Naive thymus-derived CD8-positive, alpha-beta T cell (primary cell): ENCODE results near the gene SUPV3L1. TPM values are rescaled to one million over a fixed set of nuclear protein-coding genes. Genes with fewer than 3 reads are reported as not detected.
A peak's percentile ranks its signal among the peaks of the same experiment; 100 is the strongest.
"Not testable (repeated sequence)": the region's sequence is repeated elsewhere in the genome, so short reads cannot be mapped to it uniquely, and the experiment has no call there.

Experiments used
- ATAC-seq, 2 donors: fragments of 150-1000 bp; cut with Tn5 transposase in 1 of 2; sonication (Bioruptor Pico), chemical (Tn5 transposase) in 1 of 2; 1 replicate in 1 of 2; 2 replicates in 1 of 2; pipeline ENCODE4 v1.10.0; 2021; ENCODE audit warnings: mild to moderate bottlenecking in 2 of 2, moderate library complexity in 2 of 2
- POLR2A ChIA-PET: fragments of 350-600 bp; sonication (Branson Sonifier 250); formaldehyde crosslinking; loops from one replicate; lab custom pipeline; 2021; ENCODE audit warnings: antibody characterized with exemption; lab: Charles Lee
- DNase-seq, 10 donors: peaks; one replicate each; pipeline versions ENCODE4 v3.0.0 to v3.0.0-alpha.2; 2020 to 2022
- H3K27ac Mint-ChIP-seq, 10 donors: one replicate each; pipeline ENCODE4 v1.8.0; 2020 to 2022; ENCODE audit warnings: mild to moderate bottlenecking in 10 of 10, mixed read lengths in 10 of 10, moderate library complexity in 4 of 10, inconsistent platforms in 1 of 10
- H3K27me3 Mint-ChIP-seq, 5 donors: one replicate each; pipeline ENCODE4 v1.8.0; 2021 to 2022; ENCODE audit warnings: mixed read lengths in 5 of 5
- H3K36me3 Mint-ChIP-seq, 3 donors: one replicate each; pipeline ENCODE4 v1.8.0; 2020 to 2022; ENCODE audit warnings: mixed read lengths in 3 of 3, mild to moderate bottlenecking in 2 of 3, inconsistent platforms in 1 of 3
- H3K4me1 Mint-ChIP-seq, 4 donors: one replicate each; pipeline ENCODE4 v1.8.0; 2021 to 2022; ENCODE audit warnings: mixed read lengths in 4 of 4
- H3K4me3 Mint-ChIP-seq, 10 donors: one replicate each; pipeline ENCODE4 v1.8.0; 2020 to 2022; ENCODE audit warnings: mild to moderate bottlenecking in 10 of 10, mixed read lengths in 10 of 10, moderate library complexity in 6 of 10, inconsistent platforms in 1 of 10
- H3K9me3 Mint-ChIP-seq, 9 donors: one replicate each; pipeline ENCODE4 v1.8.0; 2020 to 2022; ENCODE audit warnings: mixed read lengths in 9 of 9, mild to moderate bottlenecking in 3 of 9, inconsistent platforms in 1 of 9, moderate library complexity in 1 of 9
- polyA plus RNA-seq, 3 donors: library from polyadenylated mRNA; unstranded; fragments of 300-500 nt; fragmentation: Illumina TruSeq; gene quantifications; one replicate each; pipeline ENCODE4 v1.2.3, GENCODE V29; 2021
- total RNA-seq, 8 experiments: library from RNA in 2 of 8; stranded (reverse) in 2 of 8; gene quantifications; one replicate each; pipeline ENCODE4 v1.2.3 and lab custom pipeline; 2021 to 2026

Gene SUPV3L1
- 10 to 100 TPM; 39.5 to 40.3 TPM for total RNA-seq
- 10 to 100 TPM; 10.8 to 17.8 (median 13.5) TPM for polyA plus RNA-seq
- 36.6 to 77.5 (median 46.9) reads per million in 6 experiments for total RNA-seq (lab: John Stamatoyannopoulos, UW)

DNA sequence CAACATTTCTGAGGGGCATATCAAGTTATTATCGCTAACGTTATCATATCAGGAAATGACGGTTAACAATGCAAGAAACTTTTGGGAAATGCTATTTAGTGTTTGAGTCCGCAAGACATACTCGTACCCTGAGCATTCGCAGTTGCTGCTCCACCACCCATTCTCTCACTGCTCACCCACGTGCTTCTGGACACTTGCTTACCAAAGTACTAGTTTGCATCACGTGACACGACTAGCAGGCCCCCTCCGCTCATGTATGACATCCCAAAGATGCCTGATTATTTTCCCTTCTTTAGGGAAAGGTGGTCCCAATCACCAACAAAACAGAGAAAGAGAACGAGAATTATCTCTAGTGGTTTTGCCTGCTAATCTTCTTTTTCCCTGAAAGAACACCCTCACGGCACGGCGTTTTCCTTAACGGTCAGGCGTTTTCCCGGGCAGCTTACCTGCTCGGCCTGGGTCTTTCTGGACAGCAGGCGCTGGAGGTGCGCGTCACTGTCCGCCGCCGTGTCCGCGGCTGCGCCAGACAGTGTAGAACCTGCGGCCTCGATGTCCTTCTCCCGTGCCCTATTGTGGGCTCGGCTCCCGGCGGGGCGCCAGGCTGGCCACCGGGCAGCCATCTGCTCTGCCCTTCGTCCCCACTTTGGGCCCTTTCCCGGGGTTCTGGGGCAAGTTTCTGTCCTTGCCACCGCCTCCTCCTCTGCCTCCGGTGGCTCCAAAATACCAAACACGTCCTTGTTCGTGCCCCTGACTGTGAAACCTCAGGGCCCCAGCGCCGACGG lies at the start of gene SUPV3L1:
Gene SUPV3L1, plus strand, starts transcription at position 492 of the 782 bp plus-strand sequence. Its CDS starts 58 bp downstream, at position 550.
- Mint-ChIP-seq H3K27me3 (no peaks in the 10 kb centered on the region), H3K27ac (peak within 1 kb of the TSS; percentile 99 to 100 (median 100))
- POLR2A ChIA-PET: interaction anchor here (0.6 to 1.5 kb wide), 12 partner anchors 9 to 912 kb away, joined by 3 to 7 read pairs (median 4); partner anchors contain the start of gene DDX21

DNA sequence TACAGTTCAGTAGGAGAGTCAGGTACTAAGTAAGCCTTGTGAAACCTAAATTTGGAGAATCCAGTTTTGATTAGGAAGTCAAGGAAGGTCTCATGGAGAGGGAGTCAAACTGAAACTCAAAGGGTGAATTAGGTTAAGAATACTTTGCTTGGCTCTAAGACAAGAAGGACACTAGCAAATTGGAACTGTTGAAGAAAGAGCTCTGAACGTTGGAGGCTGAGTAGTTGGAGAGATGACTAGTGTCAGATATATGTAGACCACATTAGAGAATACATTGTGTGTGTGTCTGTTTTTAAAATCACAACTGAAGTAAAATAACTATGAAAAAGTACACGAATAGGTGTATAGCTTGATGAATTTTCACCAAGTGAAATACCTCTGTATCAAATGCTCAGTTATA lies 49.8 kb upstream of the SUPV3L1 start:
- Mint-ChIP-seq H3K4me3 (peak overlapping the region in 4 of 10 donors; percentile 2 to 41 (median 7)), H3K4me1 (peaks cover 9 to 52% (median 37%) of the 10 kb centered on the region in 4 donors)
- POLR2A ChIA-PET: no interaction called here

More for the DNA sequence above, at the start of gene SUPV3L1:
- Mint-ChIP-seq H3K4me3 (peak within 1 kb of the TSS; percentile 91 to 99 (median 96)), H3K4me1 (peaks cover 18 to 52% (median 42%) of the 10 kb centered on the region in 4 donors), H3K36me3 (peaks cover 0 to 24% (median 0%) of the 10 kb centered on the region in 3 donors), H3K9me3 (no peaks in the 10 kb centered on the region)
- DNase-seq: peak; percentile 68 to 95 (median 86)
- peak; percentile 75 to 88 for ATAC-seq

DNA sequence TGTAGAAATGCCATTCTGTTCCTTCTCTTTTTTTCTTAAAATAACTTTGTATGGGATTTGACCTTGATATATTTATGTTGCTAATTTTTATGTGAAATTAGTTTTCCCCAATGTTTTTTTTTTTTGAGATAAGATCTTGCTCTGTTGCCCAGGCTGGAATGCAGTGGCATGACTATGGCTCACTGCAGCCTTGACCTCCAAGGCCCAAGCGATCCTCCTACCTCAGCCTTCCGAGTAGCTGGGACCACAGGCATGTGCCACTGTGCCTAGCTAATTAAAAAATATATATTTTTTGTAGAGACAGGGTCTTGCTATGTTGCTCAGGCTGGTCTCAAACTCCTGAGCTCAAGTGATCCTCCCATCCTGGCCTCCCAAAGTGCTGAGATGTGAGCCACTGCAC lies 40.1 kb upstream of the SUPV3L1 start:
- Mint-ChIP-seq H3K4me3 (no peak overlapping the region), H3K36me3 (peaks cover 0 to 48% (median 4%) of the 10 kb centered on the region in 3 donors), H3K27me3 (no peaks in the 10 kb centered on the region), H3K27ac (peak overlapping the region in 2 of 10 donors; percentile 19 to 85), H3K9me3 (no peaks in the 10 kb centered on the region), H3K4me1 (peaks cover 14 to 42% (median 30%) of the 10 kb centered on the region in 4 donors)
- POLR2A ChIA-PET: no interaction called here
- DNase-seq (no peak), ATAC-seq (no peak)

More for the DNA sequence above, 49.8 kb upstream of the SUPV3L1 start:
- ATAC-seq (no peak), DNase-seq (no peak)
- Mint-ChIP-seq H3K36me3 (peaks cover 0 to 30% (median 8%) of the 10 kb centered on the region in 3 donors), H3K9me3 (no peaks in the 10 kb centered on the region), H3K27ac (peak overlapping the region in 6 of 10 donors; percentile 1 to 55 (median 22)), H3K27me3 (no peaks in the 10 kb centered on the region)

DNA sequence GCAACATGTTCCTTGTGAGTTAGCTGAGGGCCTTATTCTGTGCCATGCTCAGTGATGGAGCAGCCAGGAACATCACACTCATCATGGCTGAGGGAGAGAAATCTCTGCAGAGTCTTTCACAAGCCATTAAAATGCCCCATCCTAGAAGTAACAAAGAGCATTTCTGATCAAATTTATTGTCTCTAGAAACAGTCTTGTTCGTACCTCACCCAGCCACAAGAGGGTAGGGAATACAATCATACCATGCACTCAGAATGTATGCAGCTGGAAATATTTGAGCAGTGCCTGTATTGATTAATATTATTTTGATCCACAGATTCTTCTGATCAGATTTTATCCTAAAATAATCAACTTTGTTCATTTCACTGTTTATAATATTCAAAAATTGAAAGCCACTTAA lies 38.7 kb upstream of the SUPV3L1 start:
- POLR2A ChIA-PET: no interaction called here
- no peak for DNase-seq
- Mint-ChIP-seq H3K4me1 (peaks cover 18 to 47% (median 40%) of the 10 kb centered on the region in 4 donors), H3K27me3 (no peaks in the 10 kb centered on the region), H3K36me3 (peaks cover 0 to 45% (median 0%) of the 10 kb centered on the region in 3 donors), H3K27ac (peak overlapping the region in 2 of 10 donors; percentile 25 to 65), H3K4me3 (no peak overlapping the region), H3K9me3 (no peaks in the 10 kb centered on the region)
- ATAC-seq: no peak

DNA sequence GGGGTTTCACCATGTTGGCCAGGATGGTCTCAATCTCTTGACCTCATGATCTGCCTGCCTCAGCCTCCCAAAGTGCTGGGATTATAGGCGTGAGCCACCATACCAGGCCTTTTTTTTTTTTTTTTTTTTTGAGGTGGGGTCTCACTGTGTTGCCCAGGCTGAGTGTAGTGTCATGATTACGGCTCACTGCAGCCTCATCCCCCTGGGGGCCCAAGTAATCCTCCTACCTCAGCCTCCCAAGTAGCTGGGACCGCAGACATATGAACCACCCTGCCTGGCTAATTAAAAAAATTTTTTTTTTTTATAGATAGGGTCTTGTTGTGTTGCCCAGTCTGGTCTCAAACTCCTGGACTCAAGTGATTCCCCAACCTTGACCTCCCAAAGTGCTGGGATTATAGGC lies 38.0 kb upstream of the SUPV3L1 start:
- Mint-ChIP-seq H3K4me1 (peaks cover 22 to 51% (median 46%) of the 10 kb centered on the region in 4 donors), H3K36me3 (peaks cover 0 to 42% (median 0%) of the 10 kb centered on the region in 3 donors), H3K27ac (peak overlapping the region in 1 of 10 donors; percentile 62)
- H3K4me3 Mint-ChIP-seq, H3K9me3 Mint-ChIP-seq, ATAC-seq, POLR2A ChIA-PET, H3K27me3 Mint-ChIP-seq, DNase-seq: not testable (repeated sequence)

DNA sequence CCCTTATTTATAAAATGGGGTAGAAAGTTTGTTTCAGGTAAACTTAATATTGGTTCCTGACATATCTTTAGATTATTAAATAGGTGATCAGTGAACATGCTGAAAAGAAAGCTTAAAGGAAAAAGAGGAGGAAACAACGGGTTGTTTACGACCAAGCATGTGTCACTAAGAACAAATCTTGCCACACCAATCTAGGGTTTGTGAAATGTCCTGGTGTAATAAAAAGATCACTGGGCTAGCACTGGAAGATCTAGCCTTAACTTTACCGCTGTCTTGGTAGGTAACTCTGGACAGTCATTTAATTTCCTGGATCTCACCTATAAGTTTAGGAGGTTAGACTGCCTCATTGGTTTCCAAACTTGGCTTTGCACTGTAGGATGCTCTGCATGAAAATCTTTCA lies 37.1 kb upstream of the SUPV3L1 start:
- Mint-ChIP-seq H3K4me3 (no peak overlapping the region), H3K27me3 (no peaks in the 10 kb centered on the region), H3K27ac (peak overlapping the region in 2 of 10 donors; percentile 37 to 51), H3K9me3 (no peaks in the 10 kb centered on the region), H3K4me1 (peaks cover 20 to 49% (median 43%) of the 10 kb centered on the region in 4 donors), H3K36me3 (peaks cover 0 to 34% (median 0%) of the 10 kb centered on the region in 3 donors)
- no peak for ATAC-seq
- DNase-seq: no peak
- POLR2A ChIA-PET: no interaction called here

DNA sequence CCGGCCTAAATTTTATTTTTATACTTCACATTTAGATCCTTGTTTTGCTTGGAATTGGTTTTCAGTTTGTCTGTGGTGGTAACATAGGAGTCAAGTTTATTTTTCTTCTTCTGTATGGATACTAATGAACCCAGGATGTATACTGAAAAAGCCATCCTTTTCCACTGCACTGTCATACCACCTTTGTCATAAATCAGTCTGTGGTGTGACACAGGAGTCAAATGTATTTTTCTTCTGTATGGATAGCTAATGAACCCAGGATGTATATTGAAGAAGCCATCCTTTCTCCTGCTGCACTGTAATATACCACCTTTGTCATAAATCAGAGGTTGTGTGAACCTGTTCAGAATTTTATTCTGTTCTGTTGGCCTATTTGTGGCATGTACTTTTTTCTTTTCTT lies 34.7 kb upstream of the SUPV3L1 start:
- Mint-ChIP-seq H3K4me1 (peaks cover 20 to 51% (median 38%) of the 10 kb centered on the region in 4 donors), H3K27ac (peak overlapping the region in 2 of 10 donors; percentile 29 to 44)
- POLR2A ChIA-PET: interaction anchor here (0.6 kb wide), 1 partner anchor 24 kb away, joined by 3 read pairs; no protein-coding TSS in a partner anchor

DNA sequence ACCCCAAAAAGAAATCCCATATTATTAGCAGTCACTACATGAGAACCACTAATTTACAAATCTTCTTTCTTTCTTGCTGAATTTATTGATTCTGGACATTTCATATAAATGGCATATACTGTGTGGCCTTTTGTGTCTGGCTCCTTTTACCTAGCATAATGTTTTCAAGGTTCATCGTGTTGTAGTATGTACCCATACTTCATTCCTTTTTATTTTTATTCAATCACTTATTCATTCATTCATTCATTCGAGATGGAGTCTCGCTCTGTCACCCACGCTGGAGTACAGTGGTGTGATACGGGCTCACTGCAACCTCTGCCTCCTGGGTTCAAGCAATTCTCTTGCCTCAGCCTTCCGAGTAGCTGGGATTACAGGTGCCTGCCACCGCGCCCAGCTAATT lies 34.2 kb upstream of the SUPV3L1 start:
- Mint-ChIP-seq H3K9me3 (no peaks in the 10 kb centered on the region), H3K27me3 (no peaks in the 10 kb centered on the region), H3K27ac (peak overlapping the region in 3 of 10 donors; percentile 25 to 52 (median 29)), H3K4me1 (peaks cover 18 to 52% (median 38%) of the 10 kb centered on the region in 4 donors), H3K36me3 (peaks cover 0 to 31% (median 4%) of the 10 kb centered on the region in 3 donors), H3K4me3 (no peak overlapping the region)
- DNase-seq (no peak), ATAC-seq (no peak)
- POLR2A ChIA-PET: no interaction called here

More for the DNA sequence above, 34.7 kb upstream of the SUPV3L1 start:
- Mint-ChIP-seq H3K4me3 (no peak overlapping the region), H3K9me3 (no peaks in the 10 kb centered on the region), H3K27me3 (no peaks in the 10 kb centered on the region), H3K36me3 (peaks cover 0 to 31% (median 4%) of the 10 kb centered on the region in 3 donors)
- ATAC-seq (no peak), DNase-seq (no peak)

DNA sequence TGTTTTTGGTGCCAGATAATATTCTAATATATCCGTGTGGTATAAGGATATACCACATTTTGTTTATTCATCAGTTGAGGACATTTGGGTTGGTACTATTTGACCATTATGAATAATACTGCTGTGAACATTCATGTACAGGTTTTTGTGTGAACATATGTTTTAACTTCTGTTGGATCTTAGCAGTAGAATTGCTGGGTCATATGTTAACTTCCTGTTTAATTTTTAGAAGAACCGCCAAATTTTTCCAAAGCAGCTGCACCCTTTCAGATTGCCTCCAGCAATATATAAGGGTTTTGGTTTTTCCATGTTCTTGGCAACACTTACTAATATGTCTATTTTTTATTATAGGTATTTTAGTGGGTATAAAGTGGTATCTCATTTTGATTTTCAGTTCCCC lies 33.3 kb upstream of the SUPV3L1 start:
- Mint-ChIP-seq H3K27me3 (no peaks in the 10 kb centered on the region), H3K27ac (peak overlapping the region in 3 of 10 donors; percentile 9 to 49 (median 19)), H3K4me1 (peaks cover 17 to 49% (median 37%) of the 10 kb centered on the region in 4 donors), H3K36me3 (peaks cover 0 to 26% (median 4%) of the 10 kb centered on the region in 3 donors), H3K4me3 (no peak overlapping the region), H3K9me3 (no peaks in the 10 kb centered on the region)
- POLR2A ChIA-PET: no interaction called here
- ATAC-seq (no peak), DNase-seq (no peak)

DNA sequence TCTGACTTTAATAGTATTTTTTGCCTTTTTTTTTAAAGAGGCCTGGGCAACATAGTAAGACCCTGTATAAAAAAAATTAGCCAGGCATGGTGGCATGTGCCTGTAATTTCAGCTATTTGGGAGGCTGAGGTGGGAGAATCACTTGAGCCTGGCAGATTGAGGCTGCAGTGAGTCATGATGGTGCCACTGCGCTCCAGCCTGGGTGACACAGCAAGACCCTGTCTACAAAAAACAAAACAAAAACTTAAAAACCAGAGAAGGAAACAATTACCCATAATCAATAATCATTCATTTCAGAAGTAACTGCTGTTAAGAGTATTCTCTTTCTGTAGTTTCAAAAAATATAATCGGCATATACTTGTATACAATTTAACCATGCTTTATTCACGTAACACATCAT lies 28.1 kb upstream of the SUPV3L1 start:
- H3K4me1 Mint-ChIP-seq: peaks cover 4 to 27% (median 12%) of the 10 kb centered on the region in 4 donors
- DNase-seq (no peak), ATAC-seq (no peak)
- POLR2A ChIA-PET: no interaction called here
- peak overlapping the region in 1 of 10 donors; percentile 9 for H3K27ac Mint-ChIP-seq
- H3K9me3 Mint-ChIP-seq: no peaks in the 10 kb centered on the region
- no peaks in the 10 kb centered on the region for H3K27me3 Mint-ChIP-seq
- H3K36me3 Mint-ChIP-seq: peaks cover 0 to 14% (median 4%) of the 10 kb centered on the region in 3 donors
- H3K4me3 Mint-ChIP-seq: no peak overlapping the region

DNA sequence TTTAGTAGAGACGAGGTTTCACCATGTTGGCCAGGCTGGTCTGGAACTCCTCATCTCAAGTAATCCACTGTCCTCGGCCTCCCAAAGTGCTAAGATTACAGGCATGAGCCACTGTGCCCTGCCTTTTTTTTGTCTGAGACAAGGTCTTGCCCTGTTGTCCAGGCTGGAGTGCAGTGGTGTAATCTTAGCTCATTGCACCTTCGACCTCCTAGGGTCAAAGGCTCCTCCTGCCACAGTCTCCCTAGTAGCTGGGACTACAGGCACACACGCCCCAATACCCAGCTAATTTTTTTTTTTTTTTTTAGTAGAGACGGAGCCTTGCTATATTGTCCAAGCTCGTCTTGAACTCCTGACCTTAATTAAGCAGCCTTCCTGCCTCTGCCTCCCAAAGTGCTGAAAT lies 26.8 kb upstream of the SUPV3L1 start:
- Mint-ChIP-seq H3K9me3 (no peaks in the 10 kb centered on the region), H3K27ac (no peak overlapping the region), H3K36me3 (peaks cover 0 to 25% (median 4%) of the 10 kb centered on the region in 3 donors), H3K4me3 (no peak overlapping the region), H3K27me3 (no peaks in the 10 kb centered on the region), H3K4me1 (peaks cover 4 to 22% (median 10%) of the 10 kb centered on the region in 4 donors)
- ATAC-seq (no peak), DNase-seq (no peak)
- POLR2A ChIA-PET: no interaction called here

DNA sequence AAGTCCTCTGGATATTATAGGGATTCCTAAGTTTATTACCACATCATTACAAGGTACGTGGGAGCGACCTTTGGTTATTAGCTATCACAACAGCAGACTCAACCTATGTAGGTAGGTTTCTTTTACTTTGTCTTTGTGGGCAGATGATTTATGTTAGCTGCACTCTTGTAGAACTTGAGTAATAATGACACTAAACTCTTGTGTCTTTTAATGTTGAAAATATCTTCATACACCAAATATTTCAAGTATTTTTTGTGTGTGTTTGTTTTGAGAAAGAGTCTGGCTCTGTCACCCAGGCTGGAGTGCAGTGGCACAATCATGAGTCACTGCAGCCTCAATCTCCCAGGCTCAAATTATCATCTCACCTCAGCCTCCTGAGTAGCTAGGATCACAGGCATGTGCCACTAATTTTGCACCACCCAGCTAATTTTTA lies 19.2 kb upstream of the SUPV3L1 start:
- Mint-ChIP-seq H3K4me1 (peaks cover 0 to 2% (median under 1%) of the 10 kb centered on the region in 4 donors), H3K9me3 (no peaks in the 10 kb centered on the region), H3K4me3 (no peak overlapping the region), H3K36me3 (peaks cover 0 to 83% (median 5%) of the 10 kb centered on the region in 3 donors), H3K27me3 (no peaks in the 10 kb centered on the region), H3K27ac (peak overlapping the region in 2 of 10 donors; percentile 35 to 44)
- ATAC-seq: no peak
- DNase-seq: no peak
- POLR2A ChIA-PET: no interaction called here
